Psoas muscle (tissue), 8 donors: ENCODE measurements around the gene GLT1D1. TPM values are rescaled to one million over a fixed set of nuclear protein-coding genes. Genes with fewer than 3 reads are reported as not detected.

Source experiments
- ATAC-seq, 4 donors: fragments of 200-7000 bp; cut with Tn5 transposase; one replicate each; pipeline ENCODE4 v1.9.1; 2020; ENCODE audit warnings: moderate library complexity in 3 of 4, mild to moderate bottlenecking in 2 of 4
- DNase-seq, 2 donors: peaks; one replicate each; pipeline ENCODE4 v3.0.0-alpha.2; 2020
- H3K27ac ChIP-seq: fragments of 200-600 bp; one replicate; pipeline ENCODE4 v1.8.0; 2022
- H3K27me3 ChIP-seq, 3 donors: fragments of 200-600 bp in 1 of 3; one replicate each; pipeline versions ENCODE4 v1.6.1 to v1.8.0; 2013 to 2022; ENCODE audit warnings: low read length in 2 of 3, mild to moderate bottlenecking in 2 of 3, moderate library complexity in 1 of 3; ENCODE audit not compliant: insufficient read depth in 3 of 3
- H3K36me3 ChIP-seq, 2 donors: fragments of 200-600 bp in 1 of 2; one replicate each; pipeline versions ENCODE4 v1.6.1 to v1.8.0; 2013 to 2022; ENCODE audit warnings: low read depth in 1 of 2, mild to moderate bottlenecking in 1 of 2, moderate library complexity in 1 of 2; ENCODE audit not compliant: insufficient read depth in 1 of 2
- H3K4me1 ChIP-seq: fragments of 200-600 bp; one replicate; pipeline ENCODE4 v1.8.0; 2022
- H3K4me3 ChIP-seq: fragments of 200-600 bp; one replicate; pipeline ENCODE4 v1.8.0; 2022; ENCODE audit warnings: mild to moderate bottlenecking
- H3K9me3 ChIP-seq: fragments of 200-600 bp; one replicate; pipeline ENCODE4 v1.8.0; 2022
- WGBS, 3 donors: extraction: QIAGEN DNeasy Blood & Tissue Kit; methylation state at CpG; one replicate each; pipeline versions ENCODE4 v1.1.6 to v1.1.7; 2013; 5-methylcytosine and 5-hydroxymethylcytosine counted together
- intact Hi-C, 2 donors: fragments of 100-400 bp; cut with DNase I; formaldehyde crosslinking; loops; one replicate each; pipeline versions ENCODE4 v1.11.0 to v1.14.2; 2022
- polyA plus RNA-seq, 3 donors: library from polyadenylated mRNA; stranded (reverse); fragments of 200-250 nt; gene quantifications; one replicate each; pipeline ENCODE4 v1.2.3, GENCODE V29; 2013
- total RNA-seq, 4 donors: library from RNA; stranded (reverse); fragmentation: NEBNext Ultra II Directional in 2 of 4; extraction: Animal tissue kit (Norgen Biotek cat#: 25700) in 2 of 4; gene quantifications; one replicate each; pipeline versions ENCODE4 v1.2.1 to v1.2.4, GENCODE V29; 2021 to 2023
- TF ChIP-seq, protein P1 (sequence below): fragments of 200-600 bp; IDR thresholded peaks from one replicate; pipeline ENCODE4 v1.8.0; 2022; ENCODE audit warnings: antibody characterized with exemption
- donor health status: healthy with polysubstance abuse.
- donor health status: DM: no; HTN: no; CAD: no; lungs with moderate emphysema.
- donor health status: Bipolar disorder and iron deficiency.
- donor health status: healthy.
- donor health status: DM: yes; HTN: yes; CAD: no.
- donor health status: DM: no; HTN: no; CAD: no.
- donor health status: DM: no; HTN: no; CAD: no.
- donor health status: DM: yes; HTN: yes; CAD: no.

GLT1D1 gene
- total and polyA plus RNA-seq, 7 donors, result 0.32 to 3.1 (median 0.95) TPM

GRCh38 chr12:128933926-128934325 lies 80.6 kb downstream of the GLT1D1 start:
- ATAC-seq (no peak), DNase-seq (no peak)
- Histone ChIP-seq H3K4me3 (no peak overlapping the region), H3K27me3 (no peaks in the 10 kb centered on the region), H3K4me1 (no peaks in the 10 kb centered on the region), H3K27ac (no peak overlapping the region), H3K9me3 (no peaks in the 10 kb centered on the region), H3K36me3 (no peaks in the 10 kb centered on the region)
- WGBS, 3 donors, result 79 to 82% (median 82%) methylated on average over 7 of the region's 7 CpGs
- TF ChIP-seq, protein P1, sequence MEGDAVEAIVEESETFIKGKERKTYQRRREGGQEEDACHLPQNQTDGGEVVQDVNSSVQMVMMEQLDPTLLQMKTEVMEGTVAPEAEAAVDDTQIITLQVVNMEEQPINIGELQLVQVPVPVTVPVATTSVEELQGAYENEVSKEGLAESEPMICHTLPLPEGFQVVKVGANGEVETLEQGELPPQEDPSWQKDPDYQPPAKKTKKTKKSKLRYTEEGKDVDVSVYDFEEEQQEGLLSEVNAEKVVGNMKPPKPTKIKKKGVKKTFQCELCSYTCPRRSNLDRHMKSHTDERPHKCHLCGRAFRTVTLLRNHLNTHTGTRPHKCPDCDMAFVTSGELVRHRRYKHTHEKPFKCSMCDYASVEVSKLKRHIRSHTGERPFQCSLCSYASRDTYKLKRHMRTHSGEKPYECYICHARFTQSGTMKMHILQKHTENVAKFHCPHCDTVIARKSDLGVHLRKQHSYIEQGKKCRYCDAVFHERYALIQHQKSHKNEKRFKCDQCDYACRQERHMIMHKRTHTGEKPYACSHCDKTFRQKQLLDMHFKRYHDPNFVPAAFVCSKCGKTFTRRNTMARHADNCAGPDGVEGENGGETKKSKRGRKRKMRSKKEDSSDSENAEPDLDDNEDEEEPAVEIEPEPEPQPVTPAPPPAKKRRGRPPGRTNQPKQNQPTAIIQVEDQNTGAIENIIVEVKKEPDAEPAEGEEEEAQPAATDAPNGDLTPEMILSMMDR, result no peak
- intact Hi-C loops, result loop anchor here in 1 of 2 donors (10.0 kb wide), 1 partner anchor 149 kb away; no protein-coding TSS in a partner anchor

DNA sequence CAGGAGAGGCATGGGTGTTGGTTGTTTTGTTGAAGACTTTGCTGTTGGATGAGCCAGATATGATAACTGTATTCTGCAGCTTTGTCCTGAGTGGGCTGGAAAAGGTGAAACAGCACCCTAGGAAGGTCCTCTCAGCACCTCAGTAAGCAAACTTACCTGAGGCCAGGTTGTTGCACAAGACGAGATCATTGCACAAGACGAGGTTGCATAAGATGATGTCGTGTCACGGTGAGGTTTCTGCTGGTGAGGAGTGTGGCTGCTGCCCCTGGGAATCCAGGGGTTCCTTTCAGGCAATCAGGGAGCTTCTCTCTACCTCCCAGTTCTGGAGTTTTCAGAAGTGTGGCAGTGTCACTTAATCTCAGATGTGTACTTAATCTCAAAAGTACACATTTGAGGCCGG lies 85.6 kb downstream of the GLT1D1 start:
- ATAC-seq, result no peak
- no peak for DNase-seq
- intact Hi-C loops, result loop anchor here in 1 of 2 donors (10.0 kb wide), 1 partner anchor 154 kb away; no protein-coding TSS in a partner anchor
- Histone ChIP-seq H3K27me3 (no peaks in the 10 kb centered on the region), H3K36me3 (no peaks in the 10 kb centered on the region), H3K9me3 (no peaks in the 10 kb centered on the region), H3K27ac (no peak overlapping the region), H3K4me3 (no peak overlapping the region), H3K4me1 (no peaks in the 10 kb centered on the region)
- TF ChIP-seq, protein P1, result no peak
- WGBS, 3 donors, result 82 to 84% (median 83%) methylated on average over 5 of the region's 5 CpGs

DNA sequence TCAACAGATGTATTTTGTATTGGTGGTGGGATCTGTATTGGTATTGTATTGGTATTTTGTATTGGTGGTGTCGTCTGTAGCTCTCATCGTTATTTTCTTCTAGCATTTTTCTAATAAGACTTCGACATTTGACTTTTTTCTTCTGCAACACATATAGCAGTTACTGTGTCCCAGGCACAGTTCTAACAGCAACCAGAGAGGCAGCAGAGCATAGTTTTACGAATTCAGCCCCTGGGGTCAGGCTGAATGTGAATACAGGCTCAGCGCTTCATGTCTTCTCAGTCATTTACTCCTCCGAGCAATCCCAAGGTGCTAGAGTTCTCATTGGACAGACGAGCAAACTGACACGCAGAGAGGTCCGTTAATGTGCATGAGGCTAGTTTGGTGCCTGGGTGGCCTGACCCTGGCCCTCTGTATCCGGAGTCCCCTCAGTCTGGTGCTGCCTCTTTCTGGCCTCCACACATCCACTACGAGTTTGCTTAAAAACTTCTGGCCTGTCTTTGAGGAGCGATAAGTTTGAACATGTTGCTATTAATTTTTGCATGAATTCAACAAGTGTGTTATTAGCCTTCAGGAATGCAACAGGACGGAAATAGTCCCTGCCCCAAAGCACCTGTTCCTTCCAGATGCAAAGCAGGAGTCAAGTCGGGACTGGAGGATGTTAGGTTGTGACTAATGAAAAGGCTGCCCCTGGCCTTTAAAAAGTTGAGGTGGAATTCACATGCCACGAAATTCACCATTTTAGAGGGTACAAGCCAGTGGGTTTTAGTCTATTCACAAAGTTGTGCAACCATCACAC lies 87.0 kb downstream of the GLT1D1 start:
- DNase-seq (no peak), ATAC-seq (no peak)
- intact Hi-C loops, result no loop called here
- H3K27me3 ChIP-seq, result no peaks in the 10 kb centered on the region
- no peak overlapping the region for H3K4me3 ChIP-seq
- 80 to 82% (median 80%) methylated on average over 15 of the region's 15 CpGs for WGBS, 3 donors
- H3K27ac ChIP-seq, result no peak overlapping the region
- no peaks in the 10 kb centered on the region for H3K36me3 ChIP-seq
- H3K4me1 ChIP-seq, result no peaks in the 10 kb centered on the region
- no peaks in the 10 kb centered on the region for H3K9me3 ChIP-seq
- TF ChIP-seq, protein P1, result no peak

GRCh38 chr12:128940974-128941373 lies 87.7 kb downstream of the GLT1D1 start:
- H3K4me3 ChIP-seq, result no peak overlapping the region
- no peak overlapping the region for H3K27ac ChIP-seq
- DNase-seq (no peak), ATAC-seq (no peak)
- TF ChIP-seq, protein P1, result no peak
- no peaks in the 10 kb centered on the region for H3K9me3 ChIP-seq
- intact Hi-C loops, result no loop called here
- no peaks in the 10 kb centered on the region for H3K36me3 ChIP-seq
- WGBS, 3 donors, result 77 to 81% (median 79%) methylated on average over 5 of the region's 5 CpGs
- H3K27me3 ChIP-seq, result no peaks in the 10 kb centered on the region
- no peaks in the 10 kb centered on the region for H3K4me1 ChIP-seq
